Amygdala (tissue), 56 donors: Measurements from ENCODE around the gene TALDO1.

Experiments
- DNase-seq, 56 donors: peaks; one replicate each; lab custom pipeline; 2025; lab: John Stamatoyannopoulos, UW

TALDO1 gene

GRCh38 chr11:778976-779954, 32.0 kb downstream of the TALDO1 start:
- DNase-seq = no peak

DNA sequence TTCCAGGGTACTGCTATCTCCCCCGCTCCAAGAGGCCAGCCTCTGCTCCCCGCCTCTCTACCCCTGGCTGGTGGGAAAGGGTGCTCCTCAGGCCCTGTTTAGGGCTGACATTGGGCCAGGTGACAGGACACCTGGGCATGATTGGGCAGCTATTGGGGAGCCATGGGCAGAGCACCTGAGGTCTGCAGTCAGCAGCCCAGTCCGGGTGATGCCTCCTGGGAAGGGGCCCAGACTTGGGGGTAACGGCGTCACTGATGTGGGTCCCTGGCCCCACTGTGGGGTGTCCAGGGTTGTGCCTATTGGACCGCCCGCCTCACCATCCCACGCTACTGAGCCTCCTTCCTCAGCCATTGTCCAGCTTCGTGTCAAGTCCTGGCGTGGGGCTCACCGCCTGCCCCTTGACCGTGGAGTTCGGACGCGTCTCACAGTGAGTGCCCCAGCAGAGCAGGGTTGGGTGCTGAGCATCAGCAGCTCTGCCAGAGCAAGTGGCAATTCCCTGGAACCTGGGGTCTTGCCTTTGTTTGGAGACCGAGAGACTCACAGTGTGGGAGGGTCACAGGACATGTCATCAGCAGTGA, 32.8 kb downstream of the TALDO1 start:
- no peak for DNase-seq

- no peak for DNase-seq
These were observed 35.3 kb downstream of the TALDO1 start for GRCh38 chr11:782264-783174.

DNA sequence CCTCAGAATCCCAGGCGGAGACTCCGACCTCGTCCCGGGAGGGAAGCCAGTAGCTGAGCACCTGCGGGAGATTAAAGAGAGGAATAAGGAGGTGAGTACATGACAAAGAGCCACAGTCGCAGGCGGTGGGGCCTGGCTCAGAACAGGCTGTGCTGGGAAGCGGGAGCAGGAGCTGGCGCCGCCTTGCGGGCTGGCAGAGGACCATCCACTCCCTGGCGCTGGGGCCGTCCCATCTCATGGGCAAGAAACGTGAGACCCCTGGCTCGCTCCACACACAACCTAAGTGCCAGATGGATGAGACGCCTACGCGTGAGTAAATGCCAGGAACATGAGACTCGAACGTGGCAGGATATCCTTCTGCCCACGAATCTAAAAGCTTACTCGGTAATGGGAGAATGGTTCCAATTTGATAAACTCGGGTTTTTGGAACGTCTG, 36.3 kb downstream of the TALDO1 start:
- peak in 53 of 56 donors; percentile 25 to 89 (median 73) for DNase-seq

DNA sequence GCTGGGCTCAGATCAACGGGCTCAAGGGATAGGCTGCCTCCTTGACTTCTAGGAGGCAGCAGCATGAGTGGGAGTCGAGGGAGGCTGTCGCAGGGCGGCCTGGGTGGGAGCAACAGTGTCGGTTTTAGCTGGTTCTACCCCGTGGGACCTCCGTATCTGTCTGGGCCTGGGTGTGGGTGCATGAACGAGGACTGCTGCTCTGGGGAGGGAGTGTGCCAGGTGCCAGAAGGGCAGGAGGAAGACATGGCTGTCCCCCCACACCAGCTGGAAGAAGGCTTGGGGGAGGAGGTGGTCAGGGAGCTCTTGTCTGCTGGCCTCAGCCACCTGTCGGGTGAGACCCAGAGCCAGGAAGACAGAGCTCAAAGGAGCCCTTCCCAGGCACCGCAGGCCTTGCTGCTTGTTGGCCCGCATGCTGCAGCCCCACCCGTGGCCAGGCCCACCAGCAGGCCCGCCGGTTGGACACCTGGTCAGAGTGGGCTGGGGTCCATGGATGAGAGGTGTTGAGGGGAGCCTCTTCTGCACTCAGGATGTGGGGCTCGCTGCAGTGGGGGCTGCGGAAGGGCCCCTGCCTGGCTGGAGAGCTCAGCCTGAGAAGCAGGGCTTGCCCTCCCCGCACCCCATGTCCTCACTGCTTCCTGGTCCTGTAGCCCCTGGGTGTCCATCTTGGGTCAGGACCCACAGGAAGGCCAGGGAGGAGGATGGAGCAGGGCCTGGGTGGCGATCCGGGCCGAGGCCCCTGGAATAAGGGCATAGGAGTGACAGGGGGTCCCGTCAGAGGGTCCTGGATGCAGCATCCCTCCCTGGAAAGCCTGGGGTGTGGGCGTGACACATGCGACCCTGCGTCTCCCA, 39.2 kb downstream of the TALDO1 start:
- DNase-seq = no peak

DNA sequence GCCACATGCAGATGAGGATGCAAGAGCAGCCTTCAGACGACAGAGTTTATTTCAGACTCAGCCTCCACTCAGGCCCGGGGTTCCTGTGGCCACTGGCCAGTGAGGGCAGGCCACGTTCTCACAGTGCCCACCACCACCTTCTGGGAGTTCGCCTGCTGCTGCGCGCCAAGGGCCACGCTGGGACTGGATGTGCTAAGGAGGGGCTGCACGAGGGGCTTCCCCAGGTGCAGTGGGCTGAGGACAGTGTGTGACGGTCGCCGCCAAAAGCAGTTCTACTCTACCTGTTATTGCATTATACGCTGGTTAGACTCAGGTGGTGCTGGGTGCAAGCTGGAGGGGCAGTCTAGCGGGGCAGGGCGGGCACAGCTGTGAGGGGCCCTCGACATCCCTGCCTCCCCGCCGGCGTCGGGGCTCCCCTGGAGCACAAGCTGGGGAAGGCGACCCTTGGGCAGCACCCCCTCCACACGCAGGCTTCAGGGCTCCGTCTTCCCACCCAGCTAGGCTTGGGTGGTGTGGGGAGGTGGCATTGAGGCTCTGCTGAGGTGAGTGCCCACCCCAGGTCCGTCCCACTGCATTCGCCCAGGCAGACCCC, 39.9 kb downstream of the TALDO1 start:
- DNase-seq = no peak

GRCh38 chr11:788009-788640, 40.9 kb downstream of the TALDO1 start:
- DNase-seq = no peak

DNA sequence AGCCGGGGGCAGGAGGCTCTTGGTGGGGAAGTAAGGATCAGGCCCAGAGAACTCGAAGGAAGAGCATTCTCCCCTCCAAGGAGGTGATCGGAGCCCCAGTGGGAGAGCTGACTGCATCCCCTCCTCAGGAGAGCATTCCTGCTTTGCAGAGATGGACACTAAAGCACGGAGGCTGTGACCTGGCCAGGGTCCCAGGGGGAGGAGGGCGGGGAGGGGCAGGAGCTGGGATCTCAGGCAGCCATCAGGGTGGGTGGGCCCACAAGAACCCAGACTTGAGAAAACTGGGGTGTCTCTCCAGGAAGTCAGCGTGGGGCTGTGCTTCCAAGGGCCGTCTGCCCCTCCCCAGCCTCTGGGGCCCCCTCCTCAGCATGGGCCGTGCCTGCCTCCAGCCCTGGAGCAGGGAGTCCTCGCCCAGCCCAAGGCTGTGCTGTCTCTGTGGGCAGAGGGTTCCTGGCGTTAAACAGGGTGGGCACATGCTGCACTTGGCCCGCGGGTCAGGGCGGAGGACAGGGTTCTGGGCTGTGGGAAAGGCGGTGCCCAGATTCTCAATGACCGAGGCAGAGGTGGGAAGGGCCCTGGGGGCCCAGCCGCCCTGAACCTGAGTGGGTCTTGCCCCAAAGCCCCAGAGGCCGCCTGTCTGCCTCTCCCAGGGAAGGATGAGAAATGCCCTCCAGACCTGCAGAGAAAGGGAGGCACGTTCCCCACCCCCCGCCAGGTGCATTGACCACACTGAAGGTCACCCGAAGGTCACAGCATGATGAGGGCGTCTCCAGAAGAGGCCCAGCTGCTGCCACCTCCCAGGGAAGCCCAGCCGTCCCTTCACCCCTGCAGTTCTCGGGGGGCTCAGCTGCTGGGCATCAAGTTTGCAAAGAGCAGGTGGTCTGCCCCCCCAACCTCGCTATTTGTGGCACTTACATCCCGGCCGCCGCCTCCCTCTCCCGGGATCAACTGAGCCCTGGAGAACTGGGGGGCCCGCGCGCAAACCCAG, 42.0 kb downstream of the TALDO1 start:
- DNase-seq = no peak

GRCh38 chr11:789943-790342, 42.7 kb downstream of the TALDO1 start, which contains the start of gene CEND1:
Gene CEND1 (minus strand): TSS chr11:790090. CDS start chr11:788576, 1,514 bp downstream.
- peak in 42 of 56 donors; percentile 18 to 80 (median 57) for DNase-seq

DNA sequence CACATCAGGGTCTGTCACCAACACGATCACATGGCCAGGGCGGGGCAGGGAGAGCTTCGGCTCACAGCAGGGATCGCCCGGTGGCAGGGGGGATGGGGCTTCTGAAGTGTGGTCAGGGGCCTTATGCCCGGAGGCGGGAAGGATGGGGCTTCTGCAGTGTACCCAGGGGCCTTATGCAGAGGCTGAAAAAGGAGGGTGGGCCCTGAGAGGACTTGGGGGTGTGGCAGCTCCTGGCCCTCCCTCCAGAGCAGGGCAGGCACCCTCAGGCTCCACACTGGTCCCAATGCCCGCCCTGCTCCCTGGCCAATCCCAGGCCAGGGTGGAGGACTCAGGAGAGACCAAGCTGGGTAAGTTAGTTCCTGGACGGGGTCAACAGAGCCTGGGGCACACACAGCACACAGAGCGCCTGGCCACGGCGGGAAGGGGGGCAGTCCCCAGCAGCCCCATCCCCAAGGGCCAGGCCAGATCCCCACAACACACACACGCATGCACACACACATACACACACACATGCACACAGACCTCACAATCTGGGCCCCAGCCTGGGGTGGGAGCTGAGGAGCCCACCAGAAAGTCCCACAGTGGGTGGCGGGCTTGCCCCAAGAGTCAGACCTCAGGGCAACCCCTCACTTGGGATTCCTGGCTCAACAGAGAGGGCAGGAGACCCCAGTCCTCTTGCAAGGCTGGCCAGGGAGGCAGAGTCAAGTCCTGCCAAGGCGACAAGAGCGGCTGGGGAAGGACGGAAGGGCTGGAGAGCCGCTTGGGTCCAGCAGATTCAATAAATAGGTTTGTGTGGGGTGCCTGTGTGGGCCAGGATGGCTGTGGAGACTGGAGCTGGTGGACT, 43.7 kb downstream of the TALDO1 start:
- no peak for DNase-seq

DNA sequence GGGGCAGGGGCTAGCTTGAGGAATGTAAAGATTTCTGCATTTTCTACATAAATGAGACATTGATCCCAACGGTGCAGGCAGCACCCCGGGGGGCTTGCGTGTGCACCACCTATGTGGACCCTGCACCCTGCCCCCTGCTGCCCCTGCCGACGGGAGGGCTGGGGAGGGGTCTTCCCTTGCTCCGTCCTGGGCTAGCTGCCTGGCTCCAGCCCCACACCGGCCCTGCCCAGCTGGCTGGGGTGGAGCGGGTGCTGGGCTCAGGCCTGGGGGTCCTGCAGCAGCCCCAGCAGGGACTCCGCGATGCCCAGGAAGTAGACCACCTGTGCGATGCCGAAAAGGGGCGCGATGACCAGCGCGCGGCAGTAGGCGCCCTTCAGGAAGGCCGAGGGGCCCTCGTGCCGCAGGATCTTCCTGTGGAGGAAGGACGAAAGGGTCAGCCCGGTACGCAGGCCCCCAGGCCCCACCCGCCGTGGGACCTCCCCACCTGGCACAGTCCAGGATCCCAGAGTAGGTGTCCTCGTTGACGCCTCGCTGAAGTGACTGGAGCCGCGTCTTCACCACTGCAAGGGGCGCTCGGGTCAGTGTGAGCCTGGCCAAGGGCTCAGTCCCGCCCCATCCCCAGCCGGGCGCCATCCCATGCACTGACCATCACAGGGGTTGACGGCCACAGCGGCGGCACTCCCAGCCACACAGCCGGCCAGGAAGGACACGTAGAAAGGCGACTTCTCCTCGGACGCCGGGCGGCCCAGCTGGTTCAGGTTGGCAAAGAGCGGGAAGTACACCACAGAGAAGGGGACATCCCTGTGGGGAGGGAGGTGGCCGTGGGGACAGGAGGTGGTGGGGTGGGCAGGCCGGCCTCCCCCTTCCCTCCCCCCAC, 44.6 kb downstream of the TALDO1 start:
- no peak for DNase-seq

- no peak for DNase-seq
These were observed 45.2 kb downstream of the TALDO1 start for GRCh38 chr11:792535-792821.

DNA sequence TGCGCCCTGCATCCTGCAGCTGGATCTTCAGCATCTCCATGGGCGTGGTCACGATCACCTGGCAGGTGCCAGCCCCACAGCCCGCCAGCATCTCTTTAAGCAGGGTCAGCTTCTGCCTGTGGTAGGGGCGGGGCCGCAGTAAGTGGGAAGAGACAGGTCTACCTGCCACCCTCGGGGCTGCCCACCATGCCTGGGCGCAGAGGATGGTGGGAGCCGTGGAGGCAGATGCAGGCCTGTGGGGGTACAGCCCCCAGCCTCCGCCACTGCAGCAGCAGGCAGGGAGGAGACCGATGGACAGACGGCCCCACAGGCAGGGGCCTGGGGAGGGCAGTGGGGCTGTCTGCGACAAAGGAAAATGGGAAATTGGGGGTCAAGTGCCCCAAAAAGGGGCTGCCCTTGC, 45.6 kb downstream of the TALDO1 start:
- no peak for DNase-seq

GRCh38 chr11:793556-793955, 46.3 kb downstream of the TALDO1 start:
- DNase-seq = no peak

DNA sequence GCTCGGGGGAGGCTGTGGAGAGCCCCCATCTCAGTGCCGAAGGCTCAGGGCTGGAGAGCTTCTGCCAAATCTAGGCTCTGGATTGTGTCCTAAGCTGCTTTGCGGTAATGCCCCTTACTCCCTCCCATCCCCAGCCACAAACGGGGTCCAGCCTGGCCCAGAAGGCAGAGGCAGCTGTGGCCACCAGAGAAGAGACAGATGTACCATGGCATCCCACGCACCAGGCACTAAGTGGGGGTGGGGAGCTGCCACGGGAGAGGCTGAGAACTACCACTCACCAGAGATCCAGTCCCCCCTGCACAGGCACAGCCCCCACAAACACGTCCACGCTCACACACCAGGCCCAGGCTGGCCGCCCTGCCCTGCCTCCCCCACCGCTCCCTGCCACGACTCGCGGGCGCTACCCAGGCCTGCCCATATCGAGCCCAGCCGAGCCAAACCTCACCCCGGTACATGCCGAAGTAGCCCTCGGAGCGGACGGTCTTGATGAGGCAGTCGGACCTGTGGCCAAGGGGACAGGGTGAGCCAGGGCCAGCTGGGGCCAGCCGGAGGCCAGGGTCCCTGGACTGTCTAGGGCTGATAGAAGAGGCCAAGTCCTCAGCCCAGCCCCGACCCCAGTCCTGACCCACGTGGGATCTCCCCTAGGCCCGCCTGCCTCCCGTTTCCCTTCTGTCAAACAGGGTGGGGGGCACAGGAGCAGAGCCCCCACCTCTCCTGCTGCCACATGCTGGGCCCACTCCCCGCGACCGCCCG, 46.9 kb downstream of the TALDO1 start:
- no peak for DNase-seq
